B cell (primary cell): ENCODE measurements around the gene KCNJ6. TPM values are rescaled to one million over a fixed set of nuclear protein-coding genes. Genes with fewer than 3 reads are reported as not detected.

Experiments
- ATAC-seq: fragments of 200-7000 bp; cut with Tn5 transposase; one replicate; pipeline ENCODE4 v1.10.0; 2021; ENCODE audit warnings: low read depth, mild to moderate bottlenecking, moderate number of reproducible peaks, moderate library complexity
- CTCF ChIA-PET: fragments of 350-600 bp; sonication (Branson Sonifier 250); formaldehyde crosslinking; loops from one replicate; lab custom pipeline; 2021; ENCODE audit warnings: antibody characterized with exemption, inconsistent platforms; lab: Charles Lee
- POLR2A ChIA-PET: fragments of 350-600 bp; sonication (Branson Sonifier 250); formaldehyde crosslinking; loops from one replicate; lab custom pipeline; 2021; ENCODE audit warnings: antibody characterized with exemption; lab: Charles Lee
- DNase-seq: peaks from one replicate; pipeline ENCODE4 v3.0.0; 2013
- H2AFZ ChIP-seq: 2 replicates; pipeline ENCODE4 v1.6.1; 2012; ENCODE audit warnings: mild to moderate bottlenecking, low read depth, low read length; ENCODE audit not compliant: insufficient read depth, poor library complexity, severe bottlenecking
- H3K27ac ChIP-seq, 2 donors: 1 replicate in 1 of 2; 2 replicates in 1 of 2; pipeline ENCODE4 v1.5.1; 2012 to 2013; ENCODE audit warnings: low read length in 2 of 2, mild to moderate bottlenecking in 2 of 2, moderate library complexity in 1 of 2
- H3K27me3 ChIP-seq, 4 experiments: fragments of 200-600 bp in 1 of 4; sonication (generic) in 1 of 4; replicated peaks in 1 of 4; 1 replicate in 2 of 4; 2 replicates in 2 of 4; pipeline versions ENCODE4 v1.6.1 to v1.7.0; 2013 to 2016; ENCODE audit warnings: low read length in 3 of 4, mild to moderate bottlenecking in 2 of 4, mixed read lengths in 1 of 4, moderate library complexity in 1 of 4; ENCODE audit not compliant: insufficient read depth in 4 of 4, control insufficient read depth in 3 of 4; ENCODE audit errors: control extremely low read depth in 1 of 4
- H3K36me3 ChIP-seq, 2 experiments: replicated peaks in 1 of 2; 1 replicate in 1 of 2; 2 replicates in 1 of 2; pipeline versions ENCODE4 v1.6.1 to v1.7.1; 2013; ENCODE audit warnings: low read length in 1 of 2; ENCODE audit not compliant: insufficient read depth in 2 of 2, control insufficient read depth in 1 of 2; ENCODE audit errors: control extremely low read depth in 1 of 2, extremely low read depth in 1 of 2
- H3K4me1 ChIP-seq, 2 donors: fragments of 200-600 bp in 1 of 2; sonication (generic) in 1 of 2; 1 replicate in 1 of 2; 2 replicates in 1 of 2; pipeline versions ENCODE4 v1.5.1 to v1.6.1; 2013 to 2017; ENCODE audit warnings: low read length in 2 of 2; ENCODE audit not compliant: control insufficient read depth in 2 of 2, insufficient read depth in 2 of 2
- H3K4me2 ChIP-seq: replicated peaks from 2 replicates; pipeline ENCODE3; 2012; ENCODE audit warnings: mild to moderate bottlenecking, low read depth, low read length; ENCODE audit not compliant: poor library complexity, severe bottlenecking
- H3K4me3 ChIP-seq, 5 experiments: fragments of 200-600 bp in 1 of 5; sonication (generic) in 1 of 5; 1 replicate in 3 of 5; 2 replicates in 2 of 5; pipeline versions ENCODE4 v1.5.1 to v1.7.0; 2011 to 2016; ENCODE audit warnings: low read length in 4 of 5, mild to moderate bottlenecking in 4 of 5, low read depth in 2 of 5, control low read depth in 1 of 5, moderate library complexity in 1 of 5; ENCODE audit not compliant: insufficient read depth in 1 of 5; ENCODE audit errors: control extremely low read depth in 1 of 5, extremely low read depth in 1 of 5
- H3K79me2 ChIP-seq: fragments of 200-600 bp; sonication (generic); one replicate; pipeline ENCODE4 v1.6.0; 2016; ENCODE audit warnings: low read length; ENCODE audit not compliant: control insufficient read depth, insufficient read depth
- H3K9ac ChIP-seq: fragments of 200-600 bp; sonication (generic); 2 replicates; pipeline ENCODE4 v1.6.1; 2017; ENCODE audit warnings: mild to moderate bottlenecking, low read length, moderate library complexity
- H3K9me3 ChIP-seq, 3 donors: one replicate each; pipeline versions ENCODE4 v1.6.1 to v1.7.1; 2013; ENCODE audit warnings: low read length in 2 of 3; ENCODE audit not compliant: control insufficient read depth in 2 of 3, insufficient read depth in 1 of 3; ENCODE audit errors: control extremely low read depth in 1 of 3
- H4K20me1 ChIP-seq: 2 replicates; pipeline ENCODE4 v1.6.0; 2012; ENCODE audit warnings: mild to moderate bottlenecking, low read length; ENCODE audit not compliant: insufficient read depth, control insufficient read depth, poor library complexity, severe bottlenecking
- H3K27ac Mint-ChIP-seq: one replicate; pipeline ENCODE4 v1.8.0; 2021; ENCODE audit warnings: mixed read lengths
- H3K27me3 Mint-ChIP-seq: one replicate; pipeline ENCODE4 v1.8.0; 2021; ENCODE audit warnings: mixed read lengths
- H3K4me1 Mint-ChIP-seq: one replicate; pipeline ENCODE4 v1.8.0; 2021; ENCODE audit warnings: mixed read lengths
- H3K4me3 Mint-ChIP-seq: one replicate; pipeline ENCODE4 v1.8.0; 2021; ENCODE audit warnings: mixed read lengths
- H3K9me3 Mint-ChIP-seq: one replicate; pipeline ENCODE4 v1.8.0; 2022; ENCODE audit warnings: mixed read lengths; ENCODE audit not compliant: insufficient read depth
- CTCF ChIP-seq: fragments of 200-600 bp; IDR thresholded peaks from one replicate; pipeline ENCODE4 v1.8.0; 2022; ENCODE audit warnings: antibody characterized with exemption, mild to moderate bottlenecking
- EZH2 ChIP-seq: IDR thresholded peaks from 2 replicates; pipeline ENCODE4 v1.6.1; 2012; ENCODE audit warnings: borderline replicate concordance, low read depth, mild to moderate bottlenecking, moderate library complexity, low read length; ENCODE audit not compliant: insufficient read depth, poor library complexity, severe bottlenecking
- WGBS: methylation state at CpG from one replicate; pipeline ENCODE4 v1.1.5; 2013; ENCODE audit warnings: missing lambda C conversion rate; ENCODE audit not compliant: insufficient coverage; 5-methylcytosine and 5-hydroxymethylcytosine counted together
- intact Hi-C: fragments of 100-400 bp; cut with micrococcal nuclease; formaldehyde crosslinking; loops from one replicate; pipeline ENCODE4 v1.10.0; 2022
- polyA plus RNA-seq: library from polyadenylated mRNA; depleted of rRNA; stranded (reverse); fragments of >200 nt; gene quantifications from 2 replicates; pipeline ENCODE4 v1.2.3, GENCODE V29; 2012
- total RNA-seq, 2 donors: library from RNA; stranded (reverse); fragments of 120-200 nt in 1 of 2; gene quantifications; 1 replicate in 1 of 2; 2 replicates in 1 of 2; pipeline versions ENCODE4 v1.2.3 to v1.2.4, GENCODE V29; 2013 to 2022

KCNJ6 gene
- total and polyA plus RNA-seq, 2 donors (not counting 1 experiment from before 2014, with no cell fraction given), result not detected

GRCh38 chr21:37899146-37899545 is 17.1 kb downstream of the KCNJ6 start:
- ATAC-seq, result no peak
- ChIA-PET POLR2A (no interaction called here), CTCF (no interaction called here)

GRCh38 chr21:37896788-37897187 is 19.5 kb downstream of the KCNJ6 start:
- H3K9me3 Mint-ChIP-seq, result no peaks in the 10 kb centered on the region
- Histone ChIP-seq H3K9ac (no peak overlapping the region), H2AFZ (no peak overlapping the region), H4K20me1 (no peaks in the 10 kb centered on the region), H3K4me1 (no peaks in the 10 kb centered on the region), H3K27ac (no peak overlapping the region), H3K79me2 (no peaks in the 10 kb centered on the region), H3K4me2 (no peak overlapping the region), H3K27me3 (no peaks in the 10 kb centered on the region), H3K9me3 (no peaks in the 10 kb centered on the region), H3K36me3 (no peaks in the 10 kb centered on the region), H3K4me3 (no peak overlapping the region)
- ChIA-PET POLR2A (no interaction called here), CTCF (no interaction called here)
- H3K4me3 Mint-ChIP-seq, result no peak overlapping the region
- H3K27me3 Mint-ChIP-seq, result peaks cover 9% of the 10 kb centered on the region
- DNase-seq, result no peak
- intact Hi-C loops, result no loop called here
- 84% methylated on average over 3 of the region's 5 CpGs for WGBS
- H3K4me1 Mint-ChIP-seq, result no peaks in the 10 kb centered on the region
- H3K27ac Mint-ChIP-seq, result no peak overlapping the region
- no peak for TF ChIP-seq EZH2
- no peak for TF ChIP-seq CTCF
- no peak for ATAC-seq

More at GRCh38 chr21:37899146-37899545, 17.1 kb downstream of the KCNJ6 start:
- intact Hi-C loops, result no loop called here
- no peak overlapping the region for H3K4me2 ChIP-seq
- 89% methylated on average over 6 of the region's 6 CpGs for WGBS
- H3K9me3 ChIP-seq, result no peaks in the 10 kb centered on the region
- no peaks in the 10 kb centered on the region for H3K4me1 ChIP-seq
- Mint-ChIP-seq H3K27ac (no peak overlapping the region), H3K9me3 (no peaks in the 10 kb centered on the region), H3K4me1 (no peaks in the 10 kb centered on the region), H3K4me3 (no peak overlapping the region), H3K27me3 (peaks cover 9% of the 10 kb centered on the region)
- H3K36me3 ChIP-seq, result no peaks in the 10 kb centered on the region
- H3K9ac ChIP-seq, result no peak overlapping the region
- H3K27me3 ChIP-seq, result no peaks in the 10 kb centered on the region
- TF ChIP-seq CTCF, result no peak
- TF ChIP-seq EZH2, result no peak
- H3K79me2 ChIP-seq, result no peaks in the 10 kb centered on the region
- DNase-seq, result no peak
- no peak overlapping the region for H3K4me3 ChIP-seq
- no peaks in the 10 kb centered on the region for H4K20me1 ChIP-seq
- H3K27ac ChIP-seq, result no peak overlapping the region
- H2AFZ ChIP-seq, result no peak overlapping the region
